AG04449 (cell line): ENCODE results near the gene PYROXD2.

Experiments
- CTCF ChIA-PET: fragments of 350-600 bp; formaldehyde crosslinking; extraction: SDS; loops from one replicate; lab custom pipeline; 2021; ENCODE audit warnings: antibody characterized with exemption; lab: Yijun Ruan, JAX
- POLR2A ChIA-PET: fragments of 400-600, 350-600 bp; formaldehyde crosslinking; extraction: SDS; loops from one replicate; lab custom pipeline; 2020; ENCODE audit warnings: antibody characterized with exemption, inconsistent platforms; lab: Yijun Ruan, JAX
- DNase-seq: peaks from one replicate; pipeline ENCODE4 v3.0.0-alpha.2; 2010; ENCODE audit warnings: low read depth, low spot score
- H3K4me3 ChIP-seq: 2 replicates; pipeline ENCODE4 v1.5.1; 2011; ENCODE audit warnings: low read depth, mild to moderate bottlenecking, control low read depth, low read length
- TF ChIP-seq, protein P1 (sequence below): IDR thresholded peaks from one replicate; pipeline ENCODE4 v1.5.1; 2011; ENCODE audit warnings: mild to moderate bottlenecking, moderate library complexity, low read length, control low read depth, inconsistent platforms; ENCODE audit not compliant: insufficient read depth; ENCODE audit errors: missing control alignments

PYROXD2 gene

GRCh38 chr10:98382691-98383101 is 32.3 kb downstream of the PYROXD2 start:
- POLR2A ChIA-PET = interaction anchor here (0.9 to 1.5 kb wide), 3 partner anchors 9 to 22 kb away, joined by 3 to 5 read pairs (median 3); no protein-coding TSS in a partner anchor
- no peak for DNase-seq
- CTCF ChIA-PET = interaction anchor here (1.0 to 3.3 kb wide), 6 partner anchors 9 to 140 kb away, joined by 3 to 19 read pairs (median 6); partner anchors contain the start of gene PYROXD2
- no peak overlapping the region for H3K4me3 ChIP-seq
- TF ChIP-seq, protein P1, sequence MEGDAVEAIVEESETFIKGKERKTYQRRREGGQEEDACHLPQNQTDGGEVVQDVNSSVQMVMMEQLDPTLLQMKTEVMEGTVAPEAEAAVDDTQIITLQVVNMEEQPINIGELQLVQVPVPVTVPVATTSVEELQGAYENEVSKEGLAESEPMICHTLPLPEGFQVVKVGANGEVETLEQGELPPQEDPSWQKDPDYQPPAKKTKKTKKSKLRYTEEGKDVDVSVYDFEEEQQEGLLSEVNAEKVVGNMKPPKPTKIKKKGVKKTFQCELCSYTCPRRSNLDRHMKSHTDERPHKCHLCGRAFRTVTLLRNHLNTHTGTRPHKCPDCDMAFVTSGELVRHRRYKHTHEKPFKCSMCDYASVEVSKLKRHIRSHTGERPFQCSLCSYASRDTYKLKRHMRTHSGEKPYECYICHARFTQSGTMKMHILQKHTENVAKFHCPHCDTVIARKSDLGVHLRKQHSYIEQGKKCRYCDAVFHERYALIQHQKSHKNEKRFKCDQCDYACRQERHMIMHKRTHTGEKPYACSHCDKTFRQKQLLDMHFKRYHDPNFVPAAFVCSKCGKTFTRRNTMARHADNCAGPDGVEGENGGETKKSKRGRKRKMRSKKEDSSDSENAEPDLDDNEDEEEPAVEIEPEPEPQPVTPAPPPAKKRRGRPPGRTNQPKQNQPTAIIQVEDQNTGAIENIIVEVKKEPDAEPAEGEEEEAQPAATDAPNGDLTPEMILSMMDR = no peak

- no peak for DNase-seq
- CTCF ChIA-PET = no interaction called here
- H3K4me3 ChIP-seq = no peak overlapping the region
- POLR2A ChIA-PET = no interaction called here
- TF ChIP-seq, protein P1 = no peak
Observed at GRCh38 chr10:98380493-98381339, 34.3 kb downstream of the PYROXD2 start.

DNA sequence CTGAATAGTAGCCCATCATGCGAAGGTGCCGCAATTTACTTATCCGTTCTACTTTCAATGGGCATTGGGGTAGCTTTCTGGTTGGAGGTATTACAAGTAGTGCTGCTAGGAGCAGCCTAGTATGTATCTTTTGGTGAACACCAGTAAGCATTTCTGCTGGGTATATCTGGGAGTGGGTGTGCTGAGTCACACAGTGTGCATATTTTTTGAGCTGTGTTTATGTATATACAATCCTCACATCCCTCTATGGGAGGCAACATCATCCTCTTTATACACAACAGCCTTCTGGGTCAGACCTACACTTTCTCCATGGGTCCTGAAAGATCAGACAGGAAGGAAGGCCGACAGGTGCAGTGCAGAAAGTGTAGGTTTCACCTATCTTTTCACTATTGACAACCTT is 36.3 kb downstream of the PYROXD2 start:
- H3K4me3 ChIP-seq = no peak overlapping the region
- ChIA-PET POLR2A (interaction anchor here (0.6 kb wide), 1 partner anchor 16 kb away, joined by 3 read pairs; no protein-coding TSS in a partner anchor), CTCF (interaction anchor here (1.0 to 1.1 kb wide), 2 partner anchors 16 to 69 kb away, joined by 4 to 5 read pairs; no protein-coding TSS in a partner anchor)
- TF ChIP-seq, protein P1 = no peak
- DNase-seq = no peak

GRCh38 chr10:98377536-98377935 is 37.4 kb downstream of the PYROXD2 start:
- ChIA-PET POLR2A (interaction anchor here (0.7 kb wide), 1 partner anchor 41 kb away, joined by 3 read pairs; no protein-coding TSS in a partner anchor), CTCF (interaction anchor here (1.4 kb wide), 1 partner anchor 17 kb away, joined by 5 read pairs; no protein-coding TSS in a partner anchor)
- no peak overlapping the region for H3K4me3 ChIP-seq
- TF ChIP-seq, protein P1 = no peak
- DNase-seq = no peak

GRCh38 chr10:98377001-98377400 is 38.0 kb downstream of the PYROXD2 start:
- CTCF ChIA-PET = interaction anchor here (1.4 to 1.7 kb wide), 3 partner anchors 18 to 136 kb away, joined by 4 to 7 read pairs (median 5); no protein-coding TSS in a partner anchor
- POLR2A ChIA-PET = interaction anchor here (0.9 to 1.8 kb wide), 3 partner anchors 16 to 68 kb away, joined by 4 to 5 read pairs (median 4); no protein-coding TSS in a partner anchor
- H3K4me3 ChIP-seq = no peak overlapping the region
- no peak for DNase-seq
- TF ChIP-seq, protein P1 = no peak
